HG03060 (cell line): ENCODE results near the gene TMEM225B.
"Not testable (repeated sequence)": the region's sequence is repeated elsewhere in the genome, so short reads cannot be mapped to it uniquely, and the experiment has no call there.

Experiments used
- ATAC-seq: cut with Tn5 transposase; IDR thresholded peaks from one replicate; pipeline ENCODE4 v1.9.1; 2021; ENCODE audit warnings: low read depth, moderate number of reproducible peaks; ENCODE audit not compliant: unreplicated experiment

Gene TMEM225B

DNA sequence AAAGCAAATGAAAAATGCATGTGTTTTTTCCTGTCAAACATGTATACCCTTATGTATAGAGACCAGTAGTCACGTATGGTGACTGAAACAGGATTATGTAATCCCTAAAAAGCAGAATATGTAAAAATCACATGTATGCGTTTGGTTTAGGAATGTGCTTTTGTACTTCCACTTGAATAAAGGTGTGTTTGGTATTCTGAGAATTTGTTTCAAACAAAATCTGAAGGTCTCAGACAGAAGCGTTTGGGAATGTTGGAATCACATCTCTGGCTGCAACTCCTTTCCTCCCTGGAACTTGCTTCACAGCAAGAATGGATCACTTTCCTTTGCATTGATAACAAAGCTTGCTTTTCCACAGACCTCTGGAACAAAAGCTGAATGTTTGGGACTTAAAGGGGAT is 21.8 kb upstream of the TMEM225B start:
- no peak for ATAC-seq

DNA sequence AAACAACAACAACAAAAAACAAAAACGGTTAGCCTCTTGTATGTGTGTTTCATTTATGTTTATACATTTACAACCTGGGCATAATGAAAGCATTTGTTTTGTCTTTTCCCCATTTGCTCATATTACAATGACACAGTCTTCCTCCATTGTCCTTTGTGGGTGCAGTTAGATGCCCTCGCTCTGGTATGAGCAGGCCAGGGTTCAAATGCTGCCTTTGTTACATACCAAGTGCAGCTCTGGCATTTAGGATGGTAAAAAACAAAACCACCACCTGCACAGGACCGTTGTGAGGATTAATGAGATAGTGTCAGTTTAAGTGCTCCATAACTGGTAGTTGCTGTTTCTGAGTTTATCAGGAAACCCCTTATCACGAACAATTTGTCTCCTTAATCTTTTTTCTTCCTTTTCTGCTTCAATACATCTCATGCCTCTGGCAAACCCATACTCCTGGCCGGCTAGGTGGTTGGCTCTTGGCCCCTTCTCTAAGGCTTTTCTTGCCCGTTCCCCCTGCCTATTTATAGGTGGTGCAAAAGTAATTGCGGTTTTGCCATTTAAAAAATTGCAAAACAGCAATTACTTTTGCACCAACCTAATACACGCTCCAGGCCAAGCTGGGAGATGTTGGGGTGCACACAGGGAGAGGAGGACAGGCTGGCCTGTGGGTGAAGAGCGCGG is 18.6 kb upstream of the TMEM225B start:
- no peak for ATAC-seq

DNA sequence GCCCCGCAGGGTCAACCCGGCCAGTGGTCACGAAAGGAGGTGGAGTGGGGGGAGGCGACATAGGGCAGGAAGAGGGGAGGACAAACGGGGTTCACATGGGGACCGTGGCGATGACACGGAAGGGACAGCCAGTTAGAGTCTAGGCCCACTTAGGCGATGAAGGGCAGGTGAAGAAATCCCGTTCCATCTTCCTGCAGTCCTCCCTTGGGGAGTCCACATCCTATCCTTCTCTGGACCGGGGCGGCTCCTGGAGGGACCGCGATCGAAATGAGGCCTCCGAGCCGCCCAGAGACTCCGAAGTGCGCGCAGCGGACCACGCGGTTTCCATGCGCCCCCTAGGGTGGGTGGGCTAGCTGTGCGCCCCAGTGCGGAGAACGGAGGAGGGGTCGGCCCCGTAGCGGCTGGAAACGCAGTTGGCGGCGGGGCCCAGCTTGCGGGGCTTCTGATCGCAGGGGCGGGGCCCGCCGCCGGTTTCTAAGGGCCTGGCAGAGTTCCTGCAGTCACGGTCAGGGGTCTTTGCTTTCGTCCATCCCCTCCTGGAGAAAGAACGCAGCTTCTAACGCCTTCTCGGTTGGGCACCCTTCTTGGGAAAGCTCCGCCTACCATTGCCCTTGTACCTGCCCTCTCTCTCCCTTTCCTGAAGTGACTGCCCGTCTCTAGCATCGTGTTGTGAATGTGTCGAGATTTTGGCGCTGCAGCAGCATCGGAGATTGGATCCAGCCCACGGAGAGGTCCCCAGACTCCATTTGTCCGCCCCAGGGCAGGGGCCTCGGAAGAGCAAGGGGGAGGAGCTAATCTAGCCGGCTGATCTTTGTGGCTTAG is 17.9 kb upstream of the TMEM225B start:
- ATAC-seq = no peak

- ATAC-seq = not testable (repeated sequence)
Measured at GRCh38 chr7:99580778-99581332, 17.2 kb upstream of the TMEM225B start.

- ATAC-seq = no peak
Measured at GRCh38 chr7:99588868-99589267, 9.2 kb upstream of the TMEM225B start.

- ATAC-seq = no peak
Measured at GRCh38 chr7:99594948-99595745, 2.9 kb upstream of the TMEM225B start.

DNA sequence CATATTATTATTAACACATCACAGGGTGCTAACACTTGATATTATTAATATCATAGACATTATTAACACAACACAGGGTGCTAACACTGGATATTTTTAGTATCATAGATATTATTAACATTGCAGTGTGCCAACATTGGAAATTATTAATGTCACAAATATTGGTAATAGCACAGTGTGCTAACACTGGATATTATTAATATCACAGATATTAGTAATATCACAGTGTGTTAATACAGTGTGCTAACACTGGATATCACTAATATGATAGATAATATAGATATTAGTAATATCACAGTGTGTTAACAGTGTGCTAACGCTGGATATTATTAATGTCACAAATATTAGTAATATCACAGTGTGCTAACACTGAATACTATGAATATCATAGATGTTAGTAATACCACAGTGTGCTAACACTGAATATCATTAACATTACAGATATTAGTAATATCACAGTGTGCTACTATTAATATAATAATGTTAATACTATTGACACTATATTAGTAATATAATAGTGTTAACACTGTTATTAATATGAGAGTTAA is 1.6 kb upstream of the TMEM225B start:
- ATAC-seq = no peak

DNA sequence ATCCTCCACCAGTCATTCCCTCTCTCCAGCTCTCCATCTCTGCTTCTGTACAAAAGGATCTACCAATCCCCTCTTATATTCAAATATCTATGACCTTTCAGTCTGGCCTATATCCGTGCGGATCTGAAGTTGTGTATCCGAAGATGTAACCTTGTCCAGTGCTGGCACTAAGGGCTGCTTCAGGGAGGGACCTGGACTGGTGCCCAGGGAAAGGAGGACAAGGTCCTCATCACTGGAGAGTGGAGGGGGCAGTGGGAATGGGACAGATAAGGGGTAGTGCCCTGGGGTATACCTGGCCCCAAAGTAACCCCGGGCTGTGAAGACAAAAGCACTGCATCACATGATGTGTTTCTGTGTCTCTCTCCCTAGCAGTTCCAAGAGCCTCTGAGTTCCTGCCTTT is 1.8 kb downstream of the TMEM225B start:
- ATAC-seq = no peak

GRCh38 chr7:99601656-99602310 is 3.7 kb downstream of the TMEM225B start:
- no peak for ATAC-seq

DNA sequence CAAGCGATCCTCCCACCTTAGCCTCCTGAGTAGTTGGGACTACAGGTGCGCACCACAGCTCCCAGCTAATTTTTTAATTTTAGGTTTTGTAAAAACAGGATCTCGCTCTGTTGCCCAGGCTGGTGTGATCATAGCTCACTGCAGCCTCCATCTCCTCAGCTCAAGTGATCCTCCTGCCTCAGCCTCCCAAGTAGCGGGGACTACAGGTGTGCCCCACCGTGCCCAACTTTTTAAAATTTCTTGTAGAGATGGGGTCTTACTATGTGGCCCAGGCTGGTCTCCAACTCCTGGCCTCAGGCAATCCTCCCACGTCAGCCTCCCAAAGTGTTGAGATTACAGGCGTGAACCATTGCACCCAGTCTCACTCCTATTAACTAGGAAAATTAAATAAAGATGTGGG is 7.5 kb downstream of the TMEM225B start:
- ATAC-seq = no peak

DNA sequence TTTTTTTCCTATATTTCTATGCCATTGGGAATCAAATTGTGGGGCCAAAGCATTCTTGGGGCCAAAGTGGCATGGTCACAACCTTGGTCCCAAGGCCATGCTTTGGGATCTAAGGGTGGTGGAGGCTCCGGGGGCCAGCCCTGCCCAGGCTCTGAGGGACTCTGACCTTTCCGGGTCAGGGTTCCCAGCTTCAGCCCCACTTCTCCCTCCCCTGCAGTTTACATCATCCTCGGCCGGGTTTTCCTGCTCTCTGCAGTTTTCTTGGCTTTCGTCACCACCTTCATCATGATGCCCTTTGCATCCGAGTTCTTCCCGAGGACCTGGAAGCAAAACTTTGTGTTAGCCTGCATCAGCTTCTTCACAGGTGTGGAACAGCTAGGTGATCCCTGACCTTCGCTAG is 8.5 kb downstream of the TMEM225B start:
- ATAC-seq = no peak

- ATAC-seq = no peak
Measured at GRCh38 chr7:99607548-99607947, 9.5 kb downstream of the TMEM225B start.

DNA sequence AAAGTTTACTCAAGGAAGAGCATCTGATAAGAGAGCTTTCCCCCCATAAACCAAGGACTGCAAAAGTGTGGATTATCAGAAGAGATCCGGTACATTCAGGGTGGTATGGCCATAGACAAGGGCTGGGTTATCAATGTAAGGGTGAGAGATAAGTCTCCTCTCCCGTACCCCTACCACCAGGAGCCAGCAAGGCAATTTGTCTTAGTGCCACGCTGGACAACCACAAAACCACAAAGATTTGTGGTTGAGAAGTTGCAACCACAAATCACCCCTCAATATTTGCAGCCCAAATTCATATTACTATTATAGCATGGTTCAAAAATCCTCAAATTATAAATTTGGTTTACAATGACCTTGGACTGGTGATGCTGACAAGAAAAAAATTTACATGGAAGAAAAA is 16.4 kb downstream of the TMEM225B start:
- no peak for ATAC-seq

GRCh38 chr7:99615989-99616358 is 17.9 kb downstream of the TMEM225B start:
- ATAC-seq = no peak

- ATAC-seq = peak; percentile 73
Measured at GRCh38 chr7:99616359-99617191, 18.5 kb downstream of the TMEM225B start, which contains the start of gene ZSCAN25. ZSCAN25 (plus strand) TSS chr7:99616946; CDS start chr7:99619607, 2,661 bp downstream.

DNA sequence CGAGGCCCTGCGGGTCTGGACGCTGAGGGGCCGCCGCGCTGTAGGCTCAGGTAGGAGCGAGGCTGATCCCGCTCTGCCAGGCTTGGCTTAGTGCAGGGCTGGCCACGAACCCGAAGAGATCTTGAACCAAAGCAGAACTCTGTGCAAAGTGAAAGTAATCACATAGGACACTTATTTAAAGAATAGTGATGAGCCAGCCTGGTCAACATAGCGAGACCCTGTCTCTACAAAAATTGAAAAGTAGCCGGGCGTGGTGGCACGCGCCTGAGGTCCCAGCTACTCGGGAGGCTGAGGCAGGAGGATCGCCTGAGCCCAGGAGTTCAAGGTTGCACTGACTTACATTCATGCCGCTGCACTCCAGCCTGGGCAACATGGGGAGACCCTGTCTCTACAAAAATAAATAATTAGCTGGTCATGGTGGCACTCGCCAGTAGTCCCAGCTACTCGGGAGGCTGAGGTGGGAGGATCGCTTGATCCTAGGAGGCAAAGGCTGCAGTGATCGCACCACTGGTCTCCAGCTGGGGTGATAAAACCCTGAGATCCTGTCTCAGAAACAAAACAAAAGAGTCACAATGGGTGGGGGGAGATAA is 19.2 kb downstream of the TMEM225B start:
- no peak for ATAC-seq

DNA sequence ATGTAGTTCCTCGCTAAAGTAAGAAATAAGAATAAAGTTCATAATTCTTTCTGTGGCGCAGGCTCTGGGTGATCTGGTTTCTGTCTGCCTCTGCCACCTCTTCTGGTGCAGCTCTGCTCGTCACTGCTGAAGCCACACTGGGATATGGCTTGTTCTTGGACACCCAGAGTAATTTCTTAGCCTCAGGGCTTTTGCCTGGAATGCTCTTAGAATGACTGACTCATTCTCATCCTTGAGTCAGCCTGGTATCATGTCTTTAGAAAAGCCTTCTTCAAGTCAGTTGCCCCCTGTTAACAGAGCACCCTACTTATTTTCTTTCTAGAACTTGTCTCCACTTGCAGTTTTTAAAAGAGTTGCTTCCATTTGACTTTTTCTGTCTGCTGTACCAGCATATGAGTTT is 20.7 kb downstream of the TMEM225B start:
- ATAC-seq = no peak

- ATAC-seq = no peak
Measured at GRCh38 chr7:99619571-99620130, 21.6 kb downstream of the TMEM225B start.

- no peak for ATAC-seq
Measured at GRCh38 chr7:99621271-99621670, 23.2 kb downstream of the TMEM225B start.
